ENCODE measurements around the gene FAM131A.

The FAM131A gene

DNA sequence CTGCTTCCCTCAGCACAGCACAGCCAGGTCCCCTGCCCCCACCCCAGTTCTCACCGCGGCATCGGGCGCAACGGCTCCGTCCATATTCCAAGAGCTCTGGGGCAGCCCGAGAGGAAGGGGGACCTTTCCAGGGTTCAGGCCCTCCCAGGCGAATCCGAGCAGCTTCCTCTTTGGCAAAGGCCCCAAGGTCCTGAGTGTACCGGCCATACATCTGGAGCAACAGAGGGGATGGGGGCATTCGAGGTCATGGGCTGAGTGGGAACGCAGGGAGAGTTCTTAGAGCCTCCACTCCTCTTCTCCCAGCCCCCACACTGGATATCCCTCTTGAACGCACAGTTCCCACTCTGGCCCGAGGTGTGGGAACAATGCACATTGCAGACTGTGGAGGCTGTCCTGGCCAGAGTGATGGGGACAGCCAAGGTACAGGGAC, 21.5 kb downstream of the FAM131A start:
- no peak for DNase-seq

DNA sequence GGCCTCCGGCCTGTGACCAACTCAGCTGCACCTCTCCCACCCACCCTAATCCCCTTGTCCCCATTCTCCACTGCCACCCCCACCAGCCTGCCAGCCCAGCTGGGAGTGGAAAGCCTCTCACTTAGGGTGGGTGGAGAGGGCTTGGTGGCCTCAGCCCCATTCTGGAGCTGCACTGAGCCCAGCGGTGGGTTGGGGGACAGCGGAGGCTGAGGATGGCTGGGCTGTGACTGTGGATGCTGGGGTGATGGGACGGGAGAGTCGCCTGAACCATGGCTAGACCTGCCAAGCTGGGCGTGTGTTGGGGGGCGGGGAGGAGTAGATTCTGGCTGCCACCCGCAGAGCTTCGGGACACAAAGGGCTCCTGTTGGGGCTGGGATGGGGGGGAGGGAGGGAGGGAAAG, 22.2 kb downstream of the FAM131A start:
- no peak for DNase-seq

DNA sequence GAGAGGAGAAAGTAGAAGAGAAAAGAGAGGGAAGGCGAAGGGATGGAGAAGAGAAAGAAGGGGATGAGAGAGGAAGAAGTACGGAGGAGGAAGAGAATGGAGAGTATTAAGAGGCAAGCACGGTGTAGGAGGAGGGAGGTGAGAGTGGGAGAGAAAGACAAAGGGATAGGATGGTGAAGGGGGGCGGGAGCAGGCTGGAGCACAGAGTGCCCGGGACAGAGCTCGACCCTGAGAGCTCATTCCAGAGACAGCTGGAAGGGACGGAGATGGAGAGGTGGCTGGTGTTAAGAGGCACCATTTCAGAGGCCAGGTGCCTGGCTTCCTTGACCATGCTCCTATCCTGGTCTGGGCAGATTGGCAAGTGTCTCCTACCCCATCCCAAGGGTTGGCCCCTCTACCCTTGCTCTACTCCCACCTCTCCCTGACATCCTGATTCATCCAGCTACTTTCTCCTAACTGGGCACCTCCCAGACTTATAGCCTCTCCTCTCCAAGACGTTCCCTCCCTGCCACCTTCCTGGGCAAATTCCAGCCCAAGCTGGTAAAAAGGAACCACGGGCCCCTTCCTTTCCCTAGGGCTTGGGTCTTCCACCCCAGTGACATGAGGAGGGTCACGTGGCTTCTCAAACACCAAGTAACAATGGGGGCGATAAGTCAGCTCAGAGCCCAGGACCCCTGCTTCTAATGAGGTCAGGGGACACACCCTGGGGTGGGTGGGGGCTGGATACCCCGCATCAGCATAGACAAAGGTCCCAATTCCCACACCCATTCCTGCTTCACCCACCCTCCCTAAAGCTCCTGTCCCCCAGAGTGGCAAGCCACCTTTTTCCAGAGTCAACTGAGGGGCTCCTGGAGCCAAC, 22.9 kb downstream of the FAM131A start:
- DNase-seq = no peak

- no peak for DNase-seq
Measured at GRCh38 chr3:184360929-184361531, 23.6 kb downstream of the FAM131A start.

- DNase-seq = peak; percentile 44
Measured at GRCh38 chr3:184361532-184361931, 24.1 kb downstream of the FAM131A start, which contains the start of the genes CLCN2 and POLR2H. Gene CLCN2 (minus strand): TSS chr3:184361605. CDS start chr3:184361479, 126 bp downstream. Gene POLR2H (plus strand): TSS chr3:184361710. CDS start chr3:184363493, 1,783 bp downstream.

DNA sequence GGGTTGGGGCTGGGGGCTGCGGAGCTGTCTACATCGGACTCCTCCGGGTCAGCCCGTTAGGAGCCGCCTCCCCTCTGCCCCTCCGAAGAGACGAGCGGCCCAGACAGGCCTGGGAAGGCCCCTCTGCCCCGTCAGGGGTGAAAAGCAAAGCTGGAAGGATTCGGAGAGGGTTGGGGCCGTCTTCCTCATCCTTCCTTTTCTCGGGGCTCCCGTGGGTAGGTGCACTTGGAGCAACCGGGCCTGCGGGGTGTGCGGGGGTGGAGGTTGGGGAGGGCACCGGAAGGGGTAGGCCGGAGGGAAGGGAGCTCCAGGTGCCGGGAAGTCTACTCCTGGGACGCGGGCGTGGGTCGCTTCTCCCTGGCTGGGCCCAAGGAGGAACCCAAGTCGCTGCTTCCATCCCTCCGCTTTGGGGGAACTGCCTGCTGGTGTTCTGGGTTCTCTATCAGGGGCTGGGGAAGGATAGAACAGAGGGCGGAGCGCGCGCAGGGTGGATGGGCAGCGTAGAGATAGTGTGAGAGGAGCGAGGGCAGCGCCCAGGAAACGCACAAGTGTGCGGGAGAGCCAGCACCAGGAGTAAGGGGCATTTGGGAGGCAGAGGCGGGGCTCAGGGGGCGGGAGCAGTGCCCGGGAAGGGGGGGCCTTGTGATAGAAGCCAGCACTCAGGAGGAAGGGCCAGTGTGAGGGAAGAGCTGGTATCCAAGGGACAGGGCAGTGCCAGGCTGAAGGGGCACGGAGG, 24.7 kb downstream of the FAM131A start:
- DNase-seq = peak; percentile 35

DNA sequence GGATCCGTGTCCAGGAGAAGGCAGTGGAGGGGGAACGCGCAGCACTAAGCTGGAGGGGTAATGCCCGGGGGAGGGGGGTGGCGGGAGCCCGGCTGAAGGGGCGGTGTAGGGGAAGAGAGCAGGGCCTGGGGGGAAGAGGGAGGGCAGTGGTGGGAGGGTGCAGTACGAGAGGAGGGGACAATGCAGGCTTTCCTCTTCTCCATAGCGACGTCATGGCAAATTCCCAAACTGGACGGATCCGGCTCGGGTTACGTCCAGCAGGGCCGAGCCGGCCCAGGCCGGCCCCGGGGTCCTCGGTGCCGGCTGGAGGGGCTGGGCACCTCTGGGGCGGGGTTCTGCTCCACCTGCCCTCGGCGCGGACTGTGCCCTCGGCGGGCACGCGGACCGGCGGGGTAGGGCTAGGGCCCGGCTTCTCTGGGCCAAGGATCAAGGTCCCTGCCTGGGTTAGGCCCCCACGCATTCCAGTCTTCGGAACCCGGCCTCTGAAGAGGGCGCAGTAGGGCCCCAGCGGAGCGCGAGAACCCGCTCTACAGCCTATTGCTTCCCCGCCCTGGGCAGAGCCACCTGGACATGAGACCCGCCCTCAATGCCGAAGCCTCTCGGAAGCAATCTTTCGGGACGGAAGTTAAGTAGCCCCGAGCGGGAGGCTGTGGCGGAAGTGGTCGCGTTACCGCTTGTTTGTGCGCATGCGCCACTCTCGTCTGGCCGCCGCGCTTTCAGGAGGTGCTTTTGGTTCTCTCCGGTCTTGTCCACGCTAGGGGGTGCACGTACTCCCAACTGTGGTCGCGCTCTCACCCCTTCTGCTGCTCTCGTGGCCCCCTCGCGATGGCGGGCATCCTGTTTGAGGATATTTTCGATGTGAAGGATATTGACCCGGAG, 25.5 kb downstream of the FAM131A start:
- peak; percentile 95 for DNase-seq

DNA sequence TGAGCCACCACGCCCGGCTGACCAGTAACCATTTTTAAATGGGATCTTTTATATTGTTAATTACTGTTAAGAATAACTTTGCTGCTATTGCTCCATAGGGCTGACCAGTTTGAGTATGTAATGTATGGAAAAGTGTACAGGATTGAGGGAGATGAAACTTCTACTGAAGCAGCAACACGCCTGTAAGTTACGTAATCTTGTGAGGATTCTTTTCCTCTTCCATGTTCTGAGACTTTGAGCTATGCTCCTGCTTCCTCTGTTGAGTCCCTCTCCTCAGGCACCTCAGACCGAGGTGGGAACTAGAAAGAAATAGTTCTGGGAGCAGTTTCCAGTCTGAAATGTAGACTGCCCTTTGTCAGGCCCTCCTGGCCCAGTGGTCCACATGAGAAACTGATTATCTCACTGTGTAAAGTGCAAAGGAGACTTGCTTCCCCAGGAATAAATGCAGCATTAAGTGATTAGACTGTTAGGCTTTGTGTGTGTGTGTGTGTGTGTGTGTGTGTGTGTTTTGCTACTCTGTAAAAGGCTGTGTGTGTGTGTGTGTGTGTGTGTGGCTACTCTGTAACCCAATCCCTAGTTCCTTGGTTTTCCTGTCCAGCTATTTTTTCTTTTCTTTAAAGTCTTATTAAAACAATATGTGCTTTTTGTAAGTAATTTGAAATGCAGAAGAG, 29.4 kb downstream of the FAM131A start:
- no peak for DNase-seq

- no peak for DNase-seq
Measured at GRCh38 chr3:184368116-184368515, 30.7 kb downstream of the FAM131A start.

GRCh38 chr3:184368586-184369183, 31.3 kb downstream of the FAM131A start:
- DNase-seq = no peak

GRCh38 chr3:184371570-184372018, 34.2 kb downstream of the FAM131A start:
- DNase-seq = peak; percentile 65

DNA sequence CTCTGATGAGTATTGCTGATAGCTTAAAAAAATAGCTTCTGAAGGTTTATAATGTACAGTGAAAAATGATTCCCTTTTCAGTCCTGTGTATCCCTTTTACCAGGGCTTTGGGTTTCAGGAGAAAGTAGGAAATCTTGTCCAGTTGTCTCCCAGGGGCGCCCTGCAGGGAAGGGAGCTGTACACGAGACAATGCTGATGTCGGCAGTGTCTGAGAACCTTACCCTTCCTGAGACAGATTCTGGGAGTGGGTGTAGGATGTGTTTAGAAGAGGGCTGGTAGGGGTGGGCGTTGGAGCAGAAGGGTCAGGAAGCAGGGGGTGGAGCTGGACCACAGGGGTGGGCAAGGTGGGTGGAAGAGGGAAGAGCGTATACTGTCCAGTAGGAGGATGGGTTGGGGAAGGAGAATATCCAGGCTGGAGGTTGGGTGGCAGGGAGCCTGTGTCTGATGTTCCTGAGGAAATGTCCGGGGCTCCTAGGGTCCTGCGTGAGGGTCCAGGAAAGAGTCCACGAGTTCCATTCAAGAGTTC, 35.0 kb downstream of the FAM131A start:
- DNase-seq = no peak

GRCh38 chr3:184372911-184373310, 35.5 kb downstream of the FAM131A start:
- DNase-seq = no peak

- DNase-seq = no peak
Measured at GRCh38 chr3:184373422-184373821, 36.0 kb downstream of the FAM131A start.

DNA sequence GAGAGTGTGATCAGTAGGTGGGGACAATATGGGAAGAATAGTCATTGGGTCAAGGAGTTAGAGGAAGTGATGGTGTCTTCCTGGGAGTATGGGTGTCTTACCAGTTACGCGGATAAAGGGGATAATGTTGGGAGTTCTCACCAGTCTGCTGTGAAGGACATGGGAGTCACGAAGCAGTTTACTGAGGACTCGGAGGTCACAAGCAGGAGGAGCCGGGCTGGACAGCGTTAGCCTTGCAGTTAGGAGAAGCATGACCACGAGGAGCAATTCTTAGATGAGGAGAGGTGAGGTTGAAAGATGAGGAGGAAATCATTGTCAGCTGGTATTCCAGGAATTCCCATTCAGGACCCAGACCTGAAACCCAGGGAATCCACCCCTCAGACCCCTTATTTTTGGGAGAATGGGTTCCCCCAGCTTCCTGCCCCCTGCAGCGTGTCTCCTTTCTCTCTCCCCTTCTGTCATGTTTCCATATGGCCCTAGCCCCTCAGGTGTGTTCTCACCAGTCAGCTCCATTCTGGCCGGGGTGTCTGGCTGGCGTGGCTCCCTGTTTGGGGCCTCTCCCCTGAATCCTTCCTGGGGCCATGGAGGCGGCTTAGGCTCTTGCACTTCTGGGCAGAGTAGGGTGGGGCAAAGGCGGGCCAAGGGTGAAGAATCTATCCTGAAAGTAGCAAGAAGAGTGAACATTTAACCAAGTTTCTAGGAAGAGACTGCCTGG, 38.5 kb downstream of the FAM131A start:
- DNase-seq = no peak

DNA sequence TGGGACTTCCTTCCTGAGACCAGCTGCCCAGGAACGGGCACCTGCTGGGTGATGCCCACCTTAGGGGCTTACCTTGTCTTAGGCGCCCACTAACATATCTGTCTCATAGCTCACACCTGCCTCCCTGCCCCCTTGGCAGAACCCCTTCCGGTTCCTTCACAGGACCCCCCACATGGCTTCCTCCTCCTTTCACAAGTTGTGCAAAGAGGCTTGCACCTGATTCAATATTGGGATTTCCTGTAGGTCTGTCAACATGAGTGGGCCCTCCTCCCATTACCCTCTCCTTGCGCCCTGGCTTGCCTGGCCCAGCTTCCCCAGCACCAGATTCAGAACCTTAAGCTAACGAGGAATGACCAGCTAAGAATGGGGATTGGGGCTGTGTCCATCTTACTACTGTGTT, 40.0 kb downstream of the FAM131A start:
- no peak for DNase-seq

GRCh38 chr3:184377882-184378445, 40.6 kb downstream of the FAM131A start, which contains the start of gene THPO:
Gene THPO (minus strand): TSS chr3:184378207. CDS start chr3:184376259, 1,948 bp downstream.
- no peak for DNase-seq

GRCh38 chr3:184378651-184379357, 41.4 kb downstream of the FAM131A start:
- DNase-seq = no peak

Measured in CD4-positive, alpha-beta T cell treated with Interleukin-10 for 1 hour (primary cell).